ENCODE measurements around the gene PUS3. TPM values are rescaled to one million over a fixed set of nuclear protein-coding genes. Genes with fewer than 3 reads are reported as not detected.

PUS3 gene
- total RNA-seq, 1 donor from 2014 or later: 17.6 TPM

DNA sequence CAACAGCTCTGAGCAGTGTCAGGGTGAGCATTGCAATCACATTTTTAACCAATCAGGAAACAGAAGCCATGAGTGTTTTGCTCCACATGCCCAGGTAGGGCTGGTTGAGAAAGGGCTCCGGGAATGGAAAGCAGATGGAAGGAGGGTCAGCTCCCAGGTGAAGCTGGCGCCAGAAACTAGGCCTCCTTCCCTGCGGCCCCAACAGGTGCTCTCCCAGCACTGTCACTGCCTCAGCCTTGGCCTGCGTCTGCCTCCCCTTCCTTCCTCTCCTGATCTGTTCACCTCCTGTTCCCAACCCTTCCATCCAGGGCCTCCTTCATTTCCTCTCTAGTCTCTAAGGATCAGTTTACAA lies 38.2 kb upstream of the PUS3 start:
- DNase-seq (ENCODE audit: low read depth): no peak
- H3K4me3 ChIP-seq (ENCODE audit: low read depth, low read length): no peak overlapping the region
- no peaks in the 10 kb centered on the region for H3K27me3 ChIP-seq (ENCODE audit: control insufficient read depth, insufficient read depth, low read length)
- TF ChIP-seq, protein P1, sequence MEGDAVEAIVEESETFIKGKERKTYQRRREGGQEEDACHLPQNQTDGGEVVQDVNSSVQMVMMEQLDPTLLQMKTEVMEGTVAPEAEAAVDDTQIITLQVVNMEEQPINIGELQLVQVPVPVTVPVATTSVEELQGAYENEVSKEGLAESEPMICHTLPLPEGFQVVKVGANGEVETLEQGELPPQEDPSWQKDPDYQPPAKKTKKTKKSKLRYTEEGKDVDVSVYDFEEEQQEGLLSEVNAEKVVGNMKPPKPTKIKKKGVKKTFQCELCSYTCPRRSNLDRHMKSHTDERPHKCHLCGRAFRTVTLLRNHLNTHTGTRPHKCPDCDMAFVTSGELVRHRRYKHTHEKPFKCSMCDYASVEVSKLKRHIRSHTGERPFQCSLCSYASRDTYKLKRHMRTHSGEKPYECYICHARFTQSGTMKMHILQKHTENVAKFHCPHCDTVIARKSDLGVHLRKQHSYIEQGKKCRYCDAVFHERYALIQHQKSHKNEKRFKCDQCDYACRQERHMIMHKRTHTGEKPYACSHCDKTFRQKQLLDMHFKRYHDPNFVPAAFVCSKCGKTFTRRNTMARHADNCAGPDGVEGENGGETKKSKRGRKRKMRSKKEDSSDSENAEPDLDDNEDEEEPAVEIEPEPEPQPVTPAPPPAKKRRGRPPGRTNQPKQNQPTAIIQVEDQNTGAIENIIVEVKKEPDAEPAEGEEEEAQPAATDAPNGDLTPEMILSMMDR (IDR thresholded peaks at IDR 0.05; ENCODE audit: insufficient read depth, low read length, poor library complexity, severe bottlenecking): no peak
- no peaks in the 10 kb centered on the region for H3K36me3 ChIP-seq (ENCODE audit: control insufficient read depth, insufficient read depth, low read length)

- H3K27me3 ChIP-seq (ENCODE audit: control insufficient read depth, insufficient read depth, low read length): no peaks in the 10 kb centered on the region
- DNase-seq (ENCODE audit: low read depth): no peak
- H3K4me3 ChIP-seq (ENCODE audit: low read depth, low read length): no peak overlapping the region
- no peaks in the 10 kb centered on the region for H3K36me3 ChIP-seq (ENCODE audit: control insufficient read depth, insufficient read depth, low read length)
- TF ChIP-seq, protein P1 (IDR thresholded peaks at IDR 0.05; ENCODE audit: insufficient read depth, low read length, poor library complexity, severe bottlenecking): no peak
Observed at GRCh38 chr11:125940145-125940544, 37.1 kb upstream of the PUS3 start.

DNA sequence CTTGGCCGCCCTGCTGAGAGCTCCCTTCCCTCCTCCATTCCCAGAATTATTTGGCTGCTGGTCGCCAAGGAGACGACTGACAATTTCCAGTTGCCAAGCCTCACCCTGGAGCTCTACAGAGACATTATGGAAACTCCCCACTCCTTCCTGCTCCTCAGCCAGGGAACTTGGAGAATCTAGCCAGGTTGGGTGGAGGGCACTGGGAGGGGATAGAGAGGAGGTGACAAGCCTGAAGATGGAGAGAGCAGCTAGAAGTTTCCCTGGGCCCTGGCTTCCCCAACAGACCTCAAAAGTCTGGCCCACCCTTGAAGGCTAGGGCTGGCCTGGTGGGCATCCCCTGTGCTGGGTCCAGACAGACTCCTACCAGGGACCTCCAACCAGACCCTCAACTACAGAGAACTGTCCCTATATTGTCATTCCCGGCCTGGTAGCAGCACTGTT lies 36.1 kb upstream of the PUS3 start:
- Histone ChIP-seq H3K36me3 (ENCODE audit: control insufficient read depth, insufficient read depth, low read length) (no peaks in the 10 kb centered on the region), H3K4me3 (ENCODE audit: low read depth, low read length) (no peak overlapping the region), H3K27me3 (ENCODE audit: control insufficient read depth, insufficient read depth, low read length) (no peaks in the 10 kb centered on the region)
- TF ChIP-seq, protein P1 (IDR thresholded peaks at IDR 0.05; ENCODE audit: insufficient read depth, low read length, poor library complexity, severe bottlenecking): no peak
- DNase-seq (ENCODE audit: low read depth): no peak

GRCh38 chr11:125938418-125938817 lies 35.4 kb upstream of the PUS3 start:
- Histone ChIP-seq H3K4me3 (ENCODE audit: low read depth, low read length) (no peak overlapping the region), H3K27me3 (ENCODE audit: control insufficient read depth, insufficient read depth, low read length) (no peaks in the 10 kb centered on the region), H3K36me3 (ENCODE audit: control insufficient read depth, insufficient read depth, low read length) (no peaks in the 10 kb centered on the region)
- DNase-seq (ENCODE audit: low read depth): no peak
- TF ChIP-seq, protein P1 (IDR thresholded peaks at IDR 0.05; ENCODE audit: insufficient read depth, low read length, poor library complexity, severe bottlenecking): no peak

GRCh38 chr11:125935618-125936199 lies 32.7 kb upstream of the PUS3 start:
- DNase-seq (ENCODE audit: low read depth): no peak
- H3K36me3 ChIP-seq (ENCODE audit: control insufficient read depth, insufficient read depth, low read length): no peaks in the 10 kb centered on the region
- TF ChIP-seq, protein P1 (IDR thresholded peaks at IDR 0.05; ENCODE audit: insufficient read depth, low read length, poor library complexity, severe bottlenecking): no peak
- H3K4me3 ChIP-seq (ENCODE audit: low read depth, low read length): no peak overlapping the region
- peaks cover 2% of the 10 kb centered on the region for H3K27me3 ChIP-seq (ENCODE audit: control insufficient read depth, insufficient read depth, low read length)

- DNase-seq (ENCODE audit: low read depth): no peak
- H3K27me3 ChIP-seq (ENCODE audit: control insufficient read depth, insufficient read depth, low read length): peaks cover 2% of the 10 kb centered on the region
Observed at GRCh38 chr11:125935056-125935455, 32.0 kb upstream of the PUS3 start.

More at GRCh38 chr11:125935056-125935455, 32.0 kb upstream of the PUS3 start:
- TF ChIP-seq, protein P1 (IDR thresholded peaks at IDR 0.05; ENCODE audit: insufficient read depth, low read length, poor library complexity, severe bottlenecking): no peak
- Histone ChIP-seq H3K4me3 (ENCODE audit: low read depth, low read length) (no peak overlapping the region), H3K36me3 (ENCODE audit: control insufficient read depth, insufficient read depth, low read length) (no peaks in the 10 kb centered on the region)
